Myometrial cell (primary cell): ENCODE results near the gene SCCPDH. TPM values are rescaled to one million over a fixed set of nuclear protein-coding genes. Genes with fewer than 3 reads are reported as not detected.

Experiments
- total RNA-seq: library from RNA; depleted of rRNA; stranded (reverse); fragments of >200 nt; gene quantifications from 2 replicates; pipeline ENCODE4 v1.2.3, GENCODE V29; 2015

The SCCPDH gene, protein sequence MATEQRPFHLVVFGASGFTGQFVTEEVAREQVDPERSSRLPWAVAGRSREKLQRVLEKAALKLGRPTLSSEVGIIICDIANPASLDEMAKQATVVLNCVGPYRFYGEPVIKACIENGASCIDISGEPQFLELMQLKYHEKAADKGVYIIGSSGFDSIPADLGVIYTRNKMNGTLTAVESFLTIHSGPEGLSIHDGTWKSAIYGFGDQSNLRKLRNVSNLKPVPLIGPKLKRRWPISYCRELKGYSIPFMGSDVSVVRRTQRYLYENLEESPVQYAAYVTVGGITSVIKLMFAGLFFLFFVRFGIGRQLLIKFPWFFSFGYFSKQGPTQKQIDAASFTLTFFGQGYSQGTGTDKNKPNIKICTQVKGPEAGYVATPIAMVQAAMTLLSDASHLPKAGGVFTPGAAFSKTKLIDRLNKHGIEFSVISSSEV
- 44.3 and 47.6 TPM in 2 replicates for total RNA-seq

GRCh38 chr1:246724016-246724730 is at the start of gene SCCPDH:
Gene SCCPDH, plus strand, starts transcription at chr1:246724409. Its CDS starts 14 bp downstream, at chr1:246724423.

Other genes with a start within 250 kb of the SCCPDH start
- gene SMYD3, start 217.1 kb upstream of the SCCPDH start, total RNA-seq, result 17.6 and 22.3 TPM in 2 replicates
- gene TFB2M, start 158.1 kb upstream of the SCCPDH start, total RNA-seq, result 13.0 and 13.6 TPM in 2 replicates
- gene CNST, start 158.0 kb upstream of the SCCPDH start, total RNA-seq, result 9.6 and 10.4 TPM in 2 replicates
- 11.0 and 15.4 TPM in 2 replicates for gene AHCTF1, start 207.5 kb downstream of the SCCPDH start, total RNA-seq